AG04449 (cell line): ENCODE results near the gene LGI2.

Source experiments
- CTCF ChIA-PET: fragments of 350-600 bp; formaldehyde crosslinking; extraction: SDS; loops from one replicate; lab custom pipeline; 2021; ENCODE audit warnings: antibody characterized with exemption; lab: Yijun Ruan, JAX
- POLR2A ChIA-PET: fragments of 400-600, 350-600 bp; formaldehyde crosslinking; extraction: SDS; loops from one replicate; lab custom pipeline; 2020; ENCODE audit warnings: antibody characterized with exemption, inconsistent platforms; lab: Yijun Ruan, JAX
- DNase-seq: peaks from one replicate; pipeline ENCODE4 v3.0.0-alpha.2; 2010; ENCODE audit warnings: low read depth, low spot score
- H3K4me3 ChIP-seq: 2 replicates; pipeline ENCODE4 v1.5.1; 2011; ENCODE audit warnings: low read depth, mild to moderate bottlenecking, control low read depth, low read length
- CTCF ChIP-seq: IDR thresholded peaks from one replicate; pipeline ENCODE4 v1.5.1; 2011; ENCODE audit warnings: mild to moderate bottlenecking, moderate library complexity, low read length, control low read depth, inconsistent platforms; ENCODE audit not compliant: insufficient read depth; ENCODE audit errors: missing control alignments

LGI2 gene

GRCh38 chr4:24968992-24969391 lies 61.8 kb downstream of the LGI2 start:
- ChIA-PET POLR2A (no interaction called here), CTCF (interaction anchor here (2.0 kb wide), 1 partner anchor 11 kb away, joined by 14 read pairs; no protein-coding TSS in a partner anchor)
- no peak for DNase-seq
- no peak overlapping the region for H3K4me3 ChIP-seq
- no peak for TF ChIP-seq CTCF

GRCh38 chr4:24968278-24968677 lies 62.5 kb downstream of the LGI2 start:
- CTCF ChIA-PET: interaction anchor here (2.1 kb wide), 1 partner anchor 12 kb away, joined by 7 read pairs; no protein-coding TSS in a partner anchor
- no peak for TF ChIP-seq CTCF

GRCh38 chr4:24967346-24967745 lies 63.4 kb downstream of the LGI2 start:
- POLR2A ChIA-PET: no interaction called here
- no peak for DNase-seq
- CTCF ChIA-PET: interaction anchor here (2.1 kb wide), 1 partner anchor 12 kb away, joined by 7 read pairs; no protein-coding TSS in a partner anchor
- no peak overlapping the region for H3K4me3 ChIP-seq
- TF ChIP-seq CTCF: no peak

More at GRCh38 chr4:24968278-24968677, 62.5 kb downstream of the LGI2 start:
- no peak overlapping the region for H3K4me3 ChIP-seq
- no peak for DNase-seq
- POLR2A ChIA-PET: no interaction called here

GRCh38 chr4:24966076-24966475 lies 64.7 kb downstream of the LGI2 start:
- ChIA-PET CTCF (interaction anchor here (2.1 to 2.6 kb wide), 2 partner anchors 14 kb away, joined by 7 to 14 read pairs; no protein-coding TSS in a partner anchor), POLR2A (no interaction called here)
- H3K4me3 ChIP-seq: no peak overlapping the region
- TF ChIP-seq CTCF: no peak
- DNase-seq: no peak

GRCh38 chr4:24965627-24966026 lies 65.1 kb downstream of the LGI2 start:
- DNase-seq: no peak
- no peak overlapping the region for H3K4me3 ChIP-seq
- TF ChIP-seq CTCF: no peak
- ChIA-PET CTCF (interaction anchor here (2.6 kb wide), 1 partner anchor 14 kb away, joined by 14 read pairs; no protein-coding TSS in a partner anchor), POLR2A (no interaction called here)

- DNase-seq: no peak
- H3K4me3 ChIP-seq: no peak overlapping the region
- ChIA-PET POLR2A (no interaction called here), CTCF (interaction anchor here (2.6 kb wide), 1 partner anchor 17 kb away, joined by 14 read pairs; no protein-coding TSS in a partner anchor)
- no peak for TF ChIP-seq CTCF
These were observed 67.5 kb downstream of the LGI2 start for GRCh38 chr4:24963277-24963676.
